Measurements from ENCODE around the gene LPIN3.
"Not testable (repeated sequence)": the region's sequence is repeated elsewhere in the genome, so short reads cannot be mapped to it uniquely, and the experiment has no call there.

LPIN3 gene

GRCh38 chr20:41340327-41341055, at the start of gene LPIN3:
TSS of gene LPIN3 (plus strand) at chr20:41340821. CDS start at chr20:41345804, 4,983 bp downstream.
- DNase-seq, result peak; percentile 78 to 94 (median 88)

GRCh38 chr20:41293269-41294037, 47.2 kb upstream of the LPIN3 start:
- DNase-seq, result no peak

- peak in 1 of 3 experiments; percentile 27 for DNase-seq
These were observed 40.7 kb upstream of the LPIN3 start for GRCh38 chr20:41299899-41300298.

GRCh38 chr20:41300383-41300782, 40.2 kb upstream of the LPIN3 start:
- peak in 2 of 3 experiments; percentile 43 to 76 for DNase-seq

GRCh38 chr20:41300886-41301285, 39.7 kb upstream of the LPIN3 start:
- no peak for DNase-seq

- no peak for DNase-seq
These were observed 36.6 kb upstream of the LPIN3 start for GRCh38 chr20:41304002-41304401.

GRCh38 chr20:41304424-41305079, 36.1 kb upstream of the LPIN3 start:
- DNase-seq, result no peak

- no peak for DNase-seq
These were observed 34.4 kb upstream of the LPIN3 start for GRCh38 chr20:41306061-41306727.

- DNase-seq, result no peak
These were observed 33.6 kb upstream of the LPIN3 start for GRCh38 chr20:41307021-41307420.

- DNase-seq, result no peak
These were observed 32.3 kb upstream of the LPIN3 start for GRCh38 chr20:41308290-41308711.

- no peak for DNase-seq
These were observed 31.8 kb upstream of the LPIN3 start for GRCh38 chr20:41308726-41309413.

- DNase-seq, result no peak
These were observed 30.8 kb upstream of the LPIN3 start for GRCh38 chr20:41309817-41310216.

- DNase-seq, result not testable (repeated sequence)
These were observed 28.6 kb upstream of the LPIN3 start for GRCh38 chr20:41312009-41312408.

- DNase-seq, result peak in 1 of 3 experiments; percentile 67
These were observed 26.2 kb upstream of the LPIN3 start for GRCh38 chr20:41314386-41314785.

GRCh38 chr20:41316051-41316450, 24.6 kb upstream of the LPIN3 start:
- DNase-seq, result no peak

GRCh38 chr20:41316602-41317545, 23.7 kb upstream of the LPIN3 start:
- peak; percentile 53 to 83 (median 76) for DNase-seq

GRCh38 chr20:41317546-41318270, 22.9 kb upstream of the LPIN3 start, which contains the start of gene ZHX3:
TSS of gene ZHX3 (minus strand) at chr20:41317731. CDS start at chr20:41204916, 112,815 bp downstream.
- peak; percentile 96 to 99 (median 98) for DNase-seq

- peak in 1 of 3 experiments; percentile 62 for DNase-seq
These were observed 22.4 kb upstream of the LPIN3 start for GRCh38 chr20:41318271-41318649.

GRCh38 chr20:41320441-41320840, 20.2 kb upstream of the LPIN3 start:
- DNase-seq, result no peak

GRCh38 chr20:41320976-41321375, 19.6 kb upstream of the LPIN3 start:
- no peak for DNase-seq

Data from NCI-H1417 (cell line).